Measurements from ENCODE around the gene GABRG3.

Gene GABRG3

GRCh38 chr15:27426805-27427204 lies 455.8 kb downstream of the GABRG3 start:
- H3K9me3 ChIP-seq (ENCODE audit: control insufficient read depth, insufficient read depth, low read depth, low read length) = no peaks in the 10 kb centered on the region
- POLR2A ChIA-PET = no interaction called here
- H3K27ac ChIP-seq (ENCODE audit: extremely low read depth, low read depth, low read length) = no peak overlapping the region
- H3K4me3 ChIP-seq (ENCODE audit: low read depth, low read length) = no peak overlapping the region
- no peaks in the 10 kb centered on the region for H3K36me3 ChIP-seq (ENCODE audit: control insufficient read depth in 2 of 2, insufficient read depth in 1 of 2, low read length in 2 of 2)
- CTCF ChIA-PET = interaction anchor here (0.6 kb wide), 1 partner anchor 30 kb away, joined by 3 read pairs; no protein-coding TSS in a partner anchor
- no peak for TF ChIP-seq TRIM28 (IDR thresholded peaks at IDR 0.05; ENCODE audit: borderline replicate concordance, low read length)
- no peak for TF ChIP-seq FEZF1 (tag by site-specific recombination; IDR thresholded peaks at IDR 0.05)
- no peak for TF ChIP-seq ZNF214 (tag by site-specific recombination; IDR thresholded peaks at IDR 0.05; ENCODE audit: borderline replicate concordance)
- TF ChIP-seq PRDM2 (tag by site-specific recombination; IDR thresholded peaks at IDR 0.05; ENCODE audit: borderline replicate concordance) = no peak
- no peak for TF ChIP-seq ZNF544 (tag by site-specific recombination; IDR thresholded peaks at IDR 0.05)
- no peak for TF ChIP-seq ZNF302 (tag by site-specific recombination; IDR thresholded peaks at IDR 0.05; ENCODE audit: low read depth)
- no peak for TF ChIP-seq ZIC2 (tag by site-specific recombination; IDR thresholded peaks at IDR 0.05)
- TF ChIP-seq ZNF121 (tag by site-specific recombination; IDR thresholded peaks at IDR 0.05) = no peak
- no peak for TF ChIP-seq ZNF654 (tag by site-specific recombination; IDR thresholded peaks at IDR 0.05; ENCODE audit: low read depth)
- no peak for TF ChIP-seq ZNF692 (tag by site-specific recombination; IDR thresholded peaks at IDR 0.05)
- TF ChIP-seq ZNF561 (tag by site-specific recombination; IDR thresholded peaks at IDR 0.05; ENCODE audit: borderline replicate concordance) = no peak
- TF ChIP-seq ELK4 (IDR thresholded peaks at IDR 0.05; ENCODE audit: borderline replicate concordance, low read depth, low read length) = no peak
- no peaks in the 10 kb centered on the region for H3K4me1 ChIP-seq (ENCODE audit: control insufficient read depth, insufficient read depth, low read length)

- H3K27ac ChIP-seq (ENCODE audit: extremely low read depth, low read depth, low read length) = no peak overlapping the region
- no peaks in the 10 kb centered on the region for H3K36me3 ChIP-seq (ENCODE audit: control insufficient read depth in 2 of 2, insufficient read depth in 1 of 2, low read length in 2 of 2)
- no peaks in the 10 kb centered on the region for H3K9me3 ChIP-seq (ENCODE audit: control insufficient read depth, insufficient read depth, low read depth, low read length)
- no peaks in the 10 kb centered on the region for H3K4me1 ChIP-seq (ENCODE audit: control insufficient read depth, insufficient read depth, low read length)
- ChIA-PET POLR2A (no interaction called here), CTCF (interaction anchor here (0.6 kb wide), 1 partner anchor 29 kb away, joined by 3 read pairs; no protein-coding TSS in a partner anchor)
- H3K4me3 ChIP-seq (ENCODE audit: low read depth, low read length) = no peak overlapping the region
- TF ChIP-seq ZNF514 (tag by site-specific recombination; IDR thresholded peaks at IDR 0.05) = no peak
- no peak for TF ChIP-seq ZNF791 (tag by site-specific recombination; IDR thresholded peaks at IDR 0.05)
- TF ChIP-seq ZNF280C (tag by site-specific recombination; IDR thresholded peaks at IDR 0.05) = no peak
- no peak for TF ChIP-seq ZNF239 (tag by site-specific recombination; IDR thresholded peaks at IDR 0.05)
- no peak for TF ChIP-seq TRIM28 (IDR thresholded peaks at IDR 0.05; ENCODE audit: borderline replicate concordance, low read length)
- TF ChIP-seq ZNF184 (tag by site-specific recombination; IDR thresholded peaks at IDR 0.05) = no peak
- TF ChIP-seq ZBTB6 (tag by site-specific recombination; IDR thresholded peaks at IDR 0.05) = no peak
- no peak for TF ChIP-seq HOXC10 (CRISPR knock-in tag; IDR thresholded peaks at IDR 0.05)
- TF ChIP-seq PRDM10 (tag by site-specific recombination; IDR thresholded peaks at IDR 0.05) = no peak
These were observed 456.3 kb downstream of the GABRG3 start for GRCh38 chr15:27427276-27427675.
